GM12878 (cell line): ENCODE data around the gene MAP3K21. TPM values are rescaled to one million over a fixed set of nuclear protein-coding genes. Genes with fewer than 3 reads are reported as not detected.

Experiments
- ATAC-seq: fragments of 200-7000 bp; cut with Tn5 transposase; 3 replicates; pipeline ENCODE4 v1.9.1; 2020; ENCODE audit warnings: mild to moderate bottlenecking, moderate library complexity
- BruUV-seq: library from RNA; stranded (reverse); fragments of 400-500 nt; replicated peaks from 2 replicates; lab custom pipeline; 2021; lab: Mats Ljungman, UMichigan
- CTCF ChIA-PET: fragments of 300-600 bp; sonication (Branson Sonifier 250); formaldehyde crosslinking; extraction: SDS; loops from one replicate; lab custom pipeline; 2021; ENCODE audit warnings: inconsistent platforms; lab: Yijun Ruan, JAX
- POLR2A ChIA-PET: fragments of 350-600 bp; formaldehyde crosslinking; extraction: SDS; loops from one replicate; lab custom pipeline; 2021; ENCODE audit warnings: inconsistent platforms; lab: Charles Lee
- RAD21 ChIA-PET: fragments of 300-600 bp; sonication (Branson Sonifier 250); formaldehyde crosslinking; loops from one replicate; lab custom pipeline; 2023; ENCODE audit warnings: antibody characterized with exemption; ENCODE audit not compliant: unreplicated experiment; lab: Charles Lee
- SMC1A ChIA-PET: fragments of 300-600 bp; sonication (Branson Sonifier 250); formaldehyde crosslinking; loops from one replicate; lab custom pipeline; 2023; ENCODE audit not compliant: unreplicated experiment, uncharacterized antibody; lab: Charles Lee
- DNase-seq: peaks from one replicate; pipeline ENCODE4 v3.0.0-alpha.2; 2011; ENCODE audit warnings: low read depth, low spot score
- FAIRE-seq: peaks from 3 replicates; lab custom pipeline; 2011; peaks lifted over from hg19 to GRCh38; lab: Jason Lieb, UNC
- H2AFZ ChIP-seq: 2 replicates; pipeline ENCODE4 v1.6.0; 2011; ENCODE audit warnings: low read depth, low read length, control low read depth; ENCODE audit not compliant: control insufficient read depth
- H3K27ac ChIP-seq: 2 replicates; pipeline ENCODE4 v1.5.1; 2011; ENCODE audit warnings: control low read depth; ENCODE audit not compliant: control insufficient read depth, insufficient read depth
- H3K27me3 ChIP-seq, 2 experiments: replicated peaks in 1 of 2; 2 replicates each; pipeline versions ENCODE4 v1.6.0 to v1.6.1; 2011; ENCODE audit warnings: low read length in 1 of 2; ENCODE audit not compliant: control insufficient read depth in 2 of 2, insufficient read depth in 2 of 2
- H3K36me3 ChIP-seq, 2 experiments: 2 replicates each; pipeline ENCODE4 v1.5.1; 2011; ENCODE audit warnings: low read length in 1 of 2; ENCODE audit not compliant: control insufficient read depth in 2 of 2, insufficient read depth in 2 of 2
- H3K4me1 ChIP-seq: 2 replicates; pipeline ENCODE4 v1.6.1; 2011; ENCODE audit warnings: mild to moderate bottlenecking, low read length, moderate library complexity, mixed read lengths; ENCODE audit not compliant: control insufficient read depth, insufficient read depth
- H3K4me2 ChIP-seq: 2 replicates; pipeline ENCODE4 v1.6.0; 2011; ENCODE audit warnings: control low read depth; ENCODE audit not compliant: control insufficient read depth, insufficient read depth
- H3K4me3 ChIP-seq: fragments of 200-600 bp; sonication (generic); 2 replicates; pipeline ENCODE4 v1.5.1; 2016
- H3K79me2 ChIP-seq: 2 replicates; pipeline ENCODE4 v1.6.0; 2011; ENCODE audit warnings: low read length; ENCODE audit not compliant: control insufficient read depth, insufficient read depth
- H3K9ac ChIP-seq: 2 replicates; pipeline ENCODE4 v1.8.0; 2011; ENCODE audit warnings: low read length, control low read depth, mixed read lengths; ENCODE audit not compliant: control insufficient read depth, insufficient read depth
- H3K9me3 ChIP-seq: replicated peaks from 3 replicates; pipeline ENCODE4 v1.5.1; 2011; ENCODE audit warnings: mild to moderate bottlenecking, low read length; ENCODE audit not compliant: control insufficient read depth, insufficient read depth
- H4K20me1 ChIP-seq: 2 replicates; pipeline ENCODE4 v1.6.0; 2011; ENCODE audit not compliant: control insufficient read depth, insufficient read depth
- KLF5 ChIP-seq: fragments of 450-650 bp; IDR thresholded peaks from 2 replicates; pipeline ENCODE4 v1.6.1; 2014; ENCODE audit warnings: mild to moderate bottlenecking; ENCODE audit not compliant: partially characterized antibody
- in situ Hi-C: fragments of 300-500 bp; cut with MboI; formaldehyde crosslinking; loops from 9 replicates; pipeline ENCODE4 v1.14.3; 2018; ENCODE audit warnings: mixed read lengths
- intact Hi-C: fragments of 100-400 bp; cut with micrococcal nuclease; formaldehyde crosslinking; loops from one replicate; pipeline ENCODE4 v1.14.2; 2022; ENCODE audit not compliant: unreplicated experiment
- polyA plus RNA-seq, 11 experiments: library from polyadenylated mRNA; depleted of rRNA in 4 of 11; unstranded in 6 of 11; stranded (reverse) in 5 of 11; fragments of >200 nt; fragmentation: Nextera tagmentation in 4 of 11; fragmentation: Illumina TruSeq in 1 of 11; extraction: Ambion mirVana in 4 of 11; extraction: Trizol in 1 of 11; gene quantifications; 1 replicate in 1 of 11; 2 replicates in 10 of 11; pipeline versions ENCODE4 v1.2.1 to v1.2.3, GENCODE V29; 2011 to 2016; ENCODE audit warnings: inconsistent platforms in 2 of 11, missing spikeins in 2 of 11, low read depth in 1 of 11
- total RNA-seq, 4 experiments: library from RNA; depleted of rRNA in 3 of 4; stranded (reverse); fragments of >200 nt in 3 of 4; fragmentation: Illumina TruSeq in 1 of 4; extraction: Trizol in 1 of 4; gene quantifications; 2 replicates each; pipeline versions ENCODE4 v1.2.1 to v1.2.3, GENCODE V29; 2013 to 2021
- TF ChIP-seq, protein P1 (sequence below): fragments of 450-650 bp; IDR thresholded peaks from 2 replicates; pipeline ENCODE4 v1.6.1; 2016; ENCODE audit warnings: mild to moderate bottlenecking, moderate library complexity, borderline replicate concordance
- TF ChIP-seq, protein P2 (sequence below): fragments of 450-650 bp; IDR thresholded peaks from 2 replicates; pipeline ENCODE4 v1.6.1; 2017; ENCODE audit warnings: mild to moderate bottlenecking, moderate library complexity

Gene MAP3K21
- total and polyA plus RNA-seq, 10 of the 15 experiments (the other 5 are each of a cell fraction or from before 2014, with no cell fraction given) = 0.02 to 0.21 (median 0.09) TPM; not detected in 1

DNA sequence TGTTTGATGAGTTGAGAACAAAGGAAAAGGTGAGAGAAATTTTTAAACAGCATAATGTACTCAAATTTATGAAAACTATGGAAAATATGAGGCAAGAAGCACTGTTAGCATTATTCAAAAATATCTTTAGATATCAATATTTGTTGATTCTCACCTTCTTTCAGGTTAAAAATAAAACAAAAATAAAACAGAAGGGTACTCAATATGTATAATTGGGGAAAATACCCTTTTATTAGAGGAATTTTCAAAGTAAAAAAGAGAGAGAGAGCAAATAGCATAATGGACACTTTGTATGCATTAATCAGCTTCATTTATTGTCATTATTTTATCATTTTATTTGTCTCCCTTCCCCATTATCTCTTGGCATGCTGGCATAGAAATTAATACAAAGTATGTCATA, 27.5 kb downstream of the MAP3K21 start:
- H2AFZ ChIP-seq = no peak overlapping the region
- ChIA-PET POLR2A (no interaction called here), SMC1A (no interaction called here), CTCF (no interaction called here), RAD21 (no interaction called here)
- intact Hi-C loops = no loop called here
- DNase-seq = no peak
- H3K79me2 ChIP-seq = no peaks in the 10 kb centered on the region
- H3K27me3 ChIP-seq = peaks cover 0 to 2% of the 10 kb centered on the region in 2 experiments; a peak in 2 of 4 replicates
- no peaks in the 10 kb centered on the region for H3K9me3 ChIP-seq
- no peaks in the 10 kb centered on the region for H4K20me1 ChIP-seq
- H3K4me1 ChIP-seq = no peaks in the 10 kb centered on the region
- no peak for ATAC-seq
- H3K36me3 ChIP-seq = no peaks in the 10 kb centered on the region
- TF ChIP-seq, protein P1, sequence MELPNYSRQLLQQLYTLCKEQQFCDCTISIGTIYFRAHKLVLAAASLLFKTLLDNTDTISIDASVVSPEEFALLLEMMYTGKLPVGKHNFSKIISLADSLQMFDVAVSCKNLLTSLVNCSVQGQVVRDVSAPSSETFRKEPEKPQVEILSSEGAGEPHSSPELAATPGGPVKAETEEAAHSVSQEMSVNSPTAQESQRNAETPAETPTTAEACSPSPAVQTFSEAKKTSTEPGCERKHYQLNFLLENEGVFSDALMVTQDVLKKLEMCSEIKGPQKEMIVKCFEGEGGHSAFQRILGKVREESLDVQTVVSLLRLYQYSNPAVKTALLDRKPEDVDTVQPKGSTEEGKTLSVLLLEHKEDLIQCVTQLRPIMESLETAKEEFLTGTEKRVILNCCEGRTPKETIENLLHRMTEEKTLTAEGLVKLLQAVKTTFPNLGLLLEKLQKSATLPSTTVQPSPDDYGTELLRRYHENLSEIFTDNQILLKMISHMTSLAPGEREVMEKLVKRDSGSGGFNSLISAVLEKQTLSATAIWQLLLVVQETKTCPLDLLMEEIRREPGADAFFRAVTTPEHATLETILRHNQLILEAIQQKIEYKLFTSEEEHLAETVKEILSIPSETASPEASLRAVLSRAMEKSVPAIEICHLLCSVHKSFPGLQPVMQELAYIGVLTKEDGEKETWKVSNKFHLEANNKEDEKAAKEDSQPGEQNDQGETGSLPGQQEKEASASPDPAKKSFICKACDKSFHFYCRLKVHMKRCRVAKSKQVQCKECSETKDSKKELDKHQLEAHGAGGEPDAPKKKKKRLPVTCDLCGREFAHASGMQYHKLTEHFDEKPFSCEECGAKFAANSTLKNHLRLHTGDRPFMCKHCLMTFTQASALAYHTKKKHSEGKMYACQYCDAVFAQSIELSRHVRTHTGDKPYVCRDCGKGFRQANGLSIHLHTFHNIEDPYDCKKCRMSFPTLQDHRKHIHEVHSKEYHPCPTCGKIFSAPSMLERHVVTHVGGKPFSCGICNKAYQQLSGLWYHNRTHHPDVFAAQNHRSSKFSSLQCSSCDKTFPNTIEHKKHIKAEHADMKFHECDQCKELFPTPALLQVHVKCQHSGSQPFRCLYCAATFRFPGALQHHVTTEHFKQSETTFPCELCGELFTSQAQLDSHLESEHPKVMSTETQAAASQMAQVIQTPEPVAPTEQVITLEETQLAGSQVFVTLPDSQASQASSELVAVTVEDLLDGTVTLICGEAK = no peak
- no peak for TF ChIP-seq KLF5
- TF ChIP-seq, protein P2, sequence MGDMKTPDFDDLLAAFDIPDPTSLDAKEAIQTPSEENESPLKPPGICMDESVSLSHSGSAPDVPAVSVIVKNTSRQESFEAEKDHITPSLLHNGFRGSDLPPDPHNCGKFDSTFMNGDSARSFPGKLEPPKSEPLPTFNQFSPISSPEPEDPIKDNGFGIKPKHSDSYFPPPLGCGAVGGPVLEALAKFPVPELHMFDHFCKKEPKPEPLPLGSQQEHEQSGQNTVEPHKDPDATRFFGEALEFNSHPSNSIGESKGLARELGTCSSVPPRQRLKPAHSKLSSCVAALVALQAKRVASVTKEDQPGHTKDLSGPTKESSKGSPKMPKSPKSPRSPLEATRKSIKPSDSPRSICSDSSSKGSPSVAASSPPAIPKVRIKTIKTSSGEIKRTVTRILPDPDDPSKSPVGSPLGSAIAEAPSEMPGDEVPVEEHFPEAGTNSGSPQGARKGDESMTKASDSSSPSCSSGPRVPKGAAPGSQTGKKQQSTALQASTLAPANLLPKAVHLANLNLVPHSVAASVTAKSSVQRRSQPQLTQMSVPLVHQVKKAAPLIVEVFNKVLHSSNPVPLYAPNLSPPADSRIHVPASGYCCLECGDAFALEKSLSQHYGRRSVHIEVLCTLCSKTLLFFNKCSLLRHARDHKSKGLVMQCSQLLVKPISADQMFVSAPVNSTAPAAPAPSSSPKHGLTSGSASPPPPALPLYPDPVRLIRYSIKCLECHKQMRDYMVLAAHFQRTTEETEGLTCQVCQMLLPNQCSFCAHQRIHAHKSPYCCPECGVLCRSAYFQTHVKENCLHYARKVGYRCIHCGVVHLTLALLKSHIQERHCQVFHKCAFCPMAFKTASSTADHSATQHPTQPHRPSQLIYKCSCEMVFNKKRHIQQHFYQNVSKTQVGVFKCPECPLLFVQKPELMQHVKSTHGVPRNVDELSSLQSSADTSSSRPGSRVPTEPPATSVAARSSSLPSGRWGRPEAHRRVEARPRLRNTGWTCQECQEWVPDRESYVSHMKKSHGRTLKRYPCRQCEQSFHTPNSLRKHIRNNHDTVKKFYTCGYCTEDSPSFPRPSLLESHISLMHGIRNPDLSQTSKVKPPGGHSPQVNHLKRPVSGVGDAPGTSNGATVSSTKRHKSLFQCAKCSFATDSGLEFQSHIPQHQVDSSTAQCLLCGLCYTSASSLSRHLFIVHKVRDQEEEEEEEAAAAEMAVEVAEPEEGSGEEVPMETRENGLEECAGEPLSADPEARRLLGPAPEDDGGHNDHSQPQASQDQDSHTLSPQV = no peak
- no peak for FAIRE-seq
- no peak overlapping the region for H3K27ac ChIP-seq
- H3K9ac ChIP-seq = no peak overlapping the region
- H3K4me3 ChIP-seq = no peak overlapping the region
- in situ Hi-C loops = no loop called here
- H3K4me2 ChIP-seq = no peak overlapping the region
- no TSS peak for BruUV-seq
